Mesangial cell (primary cell): Measurements from ENCODE around the gene LDB1. TPM values are rescaled to one million over a fixed set of nuclear protein-coding genes. Genes with fewer than 3 reads are reported as not detected.

Source experiments
- total RNA-seq: library from RNA; depleted of rRNA; stranded (reverse); fragments of >200 nt; gene quantifications from 2 replicates; pipeline ENCODE4 v1.2.3, GENCODE V29; 2015

LDB1 gene
- total RNA-seq: 31.4 and 63.0 TPM in 2 replicates

GRCh38 chr10:102120142-102120990 lies at the start of gene LDB1:
TSS of gene LDB1 (minus strand) at chr10:102120368. CDS start at chr10:102120110, 258 bp downstream.

GRCh38 chr10:102151774-102152544 lies 31.8 kb upstream of the LDB1 start, which contains the start of gene NOLC1:
TSS of gene NOLC1 (plus strand) at chr10:102152389. CDS start at chr10:102152411, 22 bp downstream.

GRCh38 chr10:102132563-102133372 lies 12.6 kb upstream of the LDB1 start, which contains the start of gene PPRC1:
TSS of gene PPRC1 (plus strand) at chr10:102133040. CDS start at chr10:102133069, 29 bp downstream.

GRCh38 chr10:102064868-102065560 lies 55.2 kb downstream of the LDB1 start, which contains the start of gene HPS6:
TSS of gene HPS6 (plus strand) at chr10:102065349. CDS start at chr10:102065475, 126 bp downstream.

Other genes starting within 250 kb of the LDB1 start
- 6.5 and 9.9 TPM in 2 replicates for gene ARMH3, start 64.2 kb downstream of the LDB1 start, total RNA-seq
- 30.2 and 32.3 TPM in 2 replicates for gene HPS6, start 55.0 kb downstream of the LDB1 start, total RNA-seq
- 26.1 and 26.7 TPM in 2 replicates for gene PPRC1, start 12.7 kb upstream of the LDB1 start, total RNA-seq
- 28.9 and 77.2 TPM in 2 replicates for gene NOLC1, start 32.0 kb upstream of the LDB1 start, total RNA-seq
- under 0.01 and 0.33 TPM in 2 replicates for gene ELOVL3, start 105.9 kb upstream of the LDB1 start, total RNA-seq
- gene PITX3, start 121.1 kb upstream of the LDB1 start, total RNA-seq: 1.1 and 1.8 TPM in 2 replicates
- gene GBF1, start 125.2 kb upstream of the LDB1 start, total RNA-seq: 46.0 and 46.1 TPM in 2 replicates